Activated CD8-positive, alpha-beta memory T cell treated with anti-CD3 and anti-CD28 coated beads for 4 hours (primary cell): Measurements from ENCODE around the gene INO80E.

ENCODE experiments used
- DNase-seq, 2 donors: peaks; one replicate each; pipeline ENCODE4 v3.0.0-alpha.2; 2020; ENCODE audit warnings: low read depth in 2 of 2

INO80E gene

GRCh38 chr16:29975811-29976511, 20.1 kb upstream of the INO80E start:
- DNase-seq, result no peak

GRCh38 chr16:29977063-29977825, 18.8 kb upstream of the INO80E start:
- DNase-seq, result no peak

- no peak for DNase-seq
These were observed 18.0 kb upstream of the INO80E start for GRCh38 chr16:29978081-29978480.

- no peak for DNase-seq
These were observed 17.3 kb upstream of the INO80E start for GRCh38 chr16:29978564-29979270.

- DNase-seq, result no peak
These were observed 13.3 kb upstream of the INO80E start for GRCh38 chr16:29982560-29983419.

- no peak for DNase-seq
These were observed 12.5 kb upstream of the INO80E start for GRCh38 chr16:29983420-29984136.

GRCh38 chr16:29984137-29984763, 11.8 kb upstream of the INO80E start:
- DNase-seq, result no peak

- DNase-seq, result no peak
These were observed 11.3 kb upstream of the INO80E start for GRCh38 chr16:29984764-29985147.

DNA sequence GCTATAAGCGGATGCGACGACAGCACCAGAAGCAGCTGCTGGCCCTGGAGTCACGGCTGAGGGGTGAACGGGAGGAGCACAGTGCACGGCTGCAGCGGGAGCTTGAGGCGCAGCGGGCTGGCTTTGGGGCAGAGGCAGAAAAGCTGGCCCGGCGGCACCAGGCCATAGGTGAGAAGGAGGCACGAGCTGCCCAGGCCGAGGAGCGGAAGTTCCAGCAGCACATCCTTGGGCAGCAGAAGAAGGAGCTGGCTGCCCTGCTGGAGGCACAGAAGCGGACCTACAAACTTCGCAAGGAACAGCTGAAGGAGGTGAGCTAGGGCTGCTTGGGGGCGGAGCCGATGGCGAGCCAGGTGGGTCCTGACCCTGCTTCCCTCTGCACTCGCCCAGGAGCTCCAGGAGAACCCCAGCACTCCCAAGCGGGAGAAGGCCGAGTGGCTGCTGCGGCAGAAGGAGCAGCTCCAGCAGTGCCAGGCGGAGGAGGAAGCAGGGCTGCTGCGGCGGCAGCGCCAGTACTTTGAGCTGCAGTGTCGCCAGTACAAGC, 10.7 kb upstream of the INO80E start:
- DNase-seq, result no peak

DNA sequence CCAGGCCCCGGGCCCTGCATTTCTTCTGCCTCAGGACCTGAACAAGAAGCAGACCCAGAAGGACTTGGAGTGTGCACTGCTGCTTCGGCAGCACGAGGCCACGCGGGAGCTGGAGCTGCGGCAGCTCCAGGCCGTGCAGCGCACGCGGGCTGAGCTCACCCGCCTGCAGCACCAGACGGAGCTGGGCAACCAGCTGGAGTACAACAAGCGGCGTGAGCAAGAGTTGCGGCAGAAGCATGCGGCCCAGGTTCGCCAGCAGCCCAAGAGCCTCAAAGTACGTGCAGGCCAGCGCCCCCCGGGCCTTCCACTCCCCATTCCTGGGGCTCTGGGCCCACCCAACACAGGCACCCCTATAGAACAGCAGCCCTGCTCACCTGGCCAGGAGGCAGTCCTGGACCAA, 9.8 kb upstream of the INO80E start:
- no peak for DNase-seq

DNA sequence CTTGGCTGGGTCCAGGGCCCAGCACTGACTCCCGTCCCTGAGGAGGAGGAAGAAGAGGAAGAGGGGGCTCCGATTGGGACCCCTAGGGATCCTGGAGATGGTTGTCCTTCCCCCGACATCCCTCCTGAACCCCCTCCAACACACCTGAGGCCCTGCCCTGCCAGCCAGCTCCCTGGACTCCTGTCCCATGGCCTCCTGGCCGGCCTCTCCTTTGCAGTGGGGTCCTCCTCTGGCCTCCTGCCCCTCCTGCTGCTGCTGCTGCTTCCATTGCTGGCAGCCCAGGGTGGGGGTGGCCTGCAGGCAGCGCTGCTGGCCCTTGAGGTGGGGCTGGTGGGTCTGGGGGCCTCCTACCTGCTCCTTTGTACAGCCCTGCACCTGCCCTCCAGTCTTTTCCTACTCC, 9.1 kb upstream of the INO80E start:
- no peak for DNase-seq

DNA sequence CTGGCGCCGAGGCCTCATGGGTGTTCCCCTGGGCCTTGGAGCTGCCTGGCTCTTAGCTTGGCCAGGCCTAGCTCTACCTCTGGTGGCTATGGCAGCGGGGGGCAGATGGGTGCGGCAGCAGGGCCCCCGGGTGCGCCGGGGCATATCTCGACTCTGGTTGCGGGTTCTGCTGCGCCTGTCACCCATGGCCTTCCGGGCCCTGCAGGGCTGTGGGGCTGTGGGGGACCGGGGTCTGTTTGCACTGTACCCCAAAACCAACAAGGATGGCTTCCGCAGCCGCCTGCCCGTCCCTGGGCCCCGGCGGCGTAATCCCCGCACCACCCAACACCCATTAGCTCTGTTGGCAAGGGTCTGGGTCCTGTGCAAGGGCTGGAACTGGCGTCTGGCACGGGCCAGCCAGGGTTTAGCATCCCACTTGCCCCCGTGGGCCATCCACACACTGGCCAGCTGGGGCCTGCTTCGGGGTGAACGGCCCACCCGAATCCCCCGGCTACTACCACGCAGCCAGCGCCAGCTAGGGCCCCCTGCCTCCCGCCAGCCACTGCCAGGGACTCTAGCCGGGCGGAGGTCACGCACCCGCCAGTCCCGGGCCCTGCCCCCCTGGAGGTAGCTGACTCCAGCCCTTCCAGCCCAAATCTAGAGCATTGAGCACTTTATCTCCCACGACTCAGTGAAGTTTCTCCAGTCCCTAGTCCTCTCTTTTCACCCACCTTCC, 8.5 kb upstream of the INO80E start:
- DNase-seq, result no peak

GRCh38 chr16:29988346-29989075, 7.5 kb upstream of the INO80E start:
- DNase-seq, result no peak

GRCh38 chr16:29989111-29989858, 6.8 kb upstream of the INO80E start:
- no peak for DNase-seq

- no peak for DNase-seq
These were observed 6.0 kb upstream of the INO80E start for GRCh38 chr16:29990034-29990433.

DNA sequence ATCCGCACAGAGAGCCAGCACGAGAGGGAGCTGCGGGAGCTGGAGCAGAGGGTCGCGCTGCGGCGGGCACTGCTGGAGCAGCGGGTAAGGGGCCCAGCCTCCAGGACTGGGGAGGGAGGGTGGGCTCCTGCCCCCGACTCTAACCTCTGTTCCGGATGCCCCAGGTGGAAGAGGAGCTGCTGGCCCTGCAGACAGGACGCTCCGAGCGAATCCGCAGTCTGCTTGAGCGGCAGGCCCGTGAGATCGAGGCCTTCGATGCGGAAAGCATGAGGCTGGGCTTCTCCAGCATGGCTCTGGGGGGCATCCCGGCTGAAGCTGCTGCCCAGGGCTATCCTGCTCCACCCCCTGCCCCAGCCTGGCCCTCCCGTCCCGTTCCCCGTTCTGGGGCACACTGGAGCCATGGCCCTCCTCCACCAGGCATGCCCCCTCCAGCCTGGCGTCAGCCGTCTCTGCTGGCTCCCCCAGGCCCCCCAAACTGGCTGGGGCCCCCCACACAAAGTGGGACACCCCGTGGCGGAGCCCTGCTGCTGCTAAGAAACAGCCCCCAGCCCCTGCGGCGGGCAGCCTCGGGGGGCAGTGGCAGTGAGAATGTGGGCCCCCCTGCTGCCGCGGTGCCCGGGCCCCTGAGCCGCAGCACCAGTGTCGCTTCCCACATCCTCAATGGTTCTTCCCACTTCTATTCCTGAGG, 5.0 kb upstream of the INO80E start:
- DNase-seq, result no peak

- DNase-seq, result no peak
These were observed 4.5 kb upstream of the INO80E start for GRCh38 chr16:29991571-29991904.
